Natural killer cell (primary cell): Measurements from ENCODE around the gene EPM2A. TPM values are rescaled to one million over a fixed set of nuclear protein-coding genes. Genes with fewer than 3 reads are reported as not detected.

Experiments
- ATAC-seq, 3 donors: fragments of 150-1000 bp in 2 of 3; fragments of 200-7000 bp in 1 of 3; cut with Tn5 transposase; 1 replicate in 1 of 3; 2 replicates in 2 of 3; pipeline ENCODE4 v1.10.0; 2021; ENCODE audit warnings: mild to moderate bottlenecking in 2 of 3, moderate library complexity in 2 of 3
- DNase-seq, 2 donors: peaks; one replicate each; pipeline versions ENCODE4 v3.0.0 to v3.0.0-alpha.2; 2013 to 2021; ENCODE audit warnings: mixed read lengths in 1 of 2
- H3K27ac ChIP-seq: one replicate; pipeline ENCODE4 v1.5.1; 2013; ENCODE audit warnings: mild to moderate bottlenecking, low read length
- H3K27me3 ChIP-seq: one replicate; pipeline ENCODE4 v1.6.1; 2013; ENCODE audit warnings: low read length; ENCODE audit not compliant: control insufficient read depth, insufficient read depth
- H3K36me3 ChIP-seq: one replicate; pipeline ENCODE4 v1.6.1; 2013; ENCODE audit warnings: low read length; ENCODE audit not compliant: control insufficient read depth, insufficient read depth
- H3K4me1 ChIP-seq: one replicate; pipeline ENCODE4 v1.6.1; 2013; ENCODE audit warnings: low read length; ENCODE audit not compliant: control insufficient read depth, insufficient read depth
- H3K4me3 ChIP-seq: one replicate; pipeline ENCODE4 v1.5.1; 2013; ENCODE audit warnings: low read length
- H3K9me3 ChIP-seq: one replicate; pipeline ENCODE4 v1.6.1; 2013; ENCODE audit warnings: low read length; ENCODE audit not compliant: control insufficient read depth, insufficient read depth
- H3K27ac Mint-ChIP-seq, 2 donors: one replicate each; pipeline ENCODE4 v1.8.0; 2022; ENCODE audit warnings: mild to moderate bottlenecking in 2 of 2, mixed read lengths in 2 of 2, moderate library complexity in 1 of 2
- H3K27me3 Mint-ChIP-seq, 2 donors: one replicate each; pipeline ENCODE4 v1.8.0; 2022; ENCODE audit warnings: low read depth in 2 of 2, mixed read lengths in 2 of 2
- H3K36me3 Mint-ChIP-seq: one replicate; pipeline ENCODE4 v1.8.0; 2022; ENCODE audit warnings: mixed read lengths
- H3K4me1 Mint-ChIP-seq, 2 donors: one replicate each; pipeline ENCODE4 v1.8.0; 2022; ENCODE audit warnings: mixed read lengths in 2 of 2
- H3K4me3 Mint-ChIP-seq: one replicate; pipeline ENCODE4 v1.8.0; 2022; ENCODE audit warnings: mild to moderate bottlenecking, moderate library complexity, mixed read lengths
- H3K9me3 Mint-ChIP-seq, 2 donors: one replicate each; pipeline ENCODE4 v1.8.0; 2022; ENCODE audit warnings: mixed read lengths in 2 of 2
- CTCF ChIP-seq: fragments of 200-600 bp; IDR thresholded peaks from one replicate; pipeline ENCODE4 v1.8.0; 2022; ENCODE audit warnings: antibody characterized with exemption
- WGBS: methylation state at CpG from one replicate; pipeline ENCODE4 v1.1.7; 2013; ENCODE audit warnings: missing lambda C conversion rate; ENCODE audit not compliant: insufficient coverage; 5-methylcytosine and 5-hydroxymethylcytosine counted together
- intact Hi-C: fragments of 100-400 bp; cut with micrococcal nuclease; formaldehyde crosslinking; loops from one replicate; pipeline ENCODE4 v1.14.2; 2022
- total RNA-seq, 4 donors: library from RNA; stranded (reverse); fragments of 120-200 nt in 1 of 4; gene quantifications; one replicate each; pipeline versions ENCODE4 v1.2.3 to v1.2.4, GENCODE V29; 2013 to 2022

Gene EPM2A
- total RNA-seq, 3 donors from 2014 or later (not counting 1 experiment from before 2014, with no cell fraction given) = 5.2 to 6.9 (median 6.7) TPM

DNA sequence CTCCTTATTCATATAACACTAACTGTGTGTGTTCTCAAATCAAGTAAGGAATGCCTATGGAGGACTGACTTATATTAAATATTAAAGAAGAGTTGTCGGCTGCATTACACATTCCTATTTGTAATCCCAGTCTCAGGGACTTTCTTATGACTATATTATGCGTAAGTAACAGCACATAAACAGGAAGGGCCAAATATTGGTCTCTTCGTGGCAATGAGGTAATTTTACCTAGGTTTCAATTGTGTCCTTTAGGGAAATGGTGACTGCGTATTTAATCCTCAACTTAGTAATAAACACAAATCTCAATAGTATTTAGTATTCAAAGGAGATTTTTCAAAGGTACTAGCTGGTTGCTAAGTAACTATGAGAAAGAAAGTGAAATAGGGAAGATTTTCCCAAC is 22.8 kb upstream of the EPM2A start:
- Histone ChIP-seq H3K27ac (no peak overlapping the region), H3K36me3 (no peaks in the 10 kb centered on the region), H3K4me3 (no peak overlapping the region), H3K27me3 (no peaks in the 10 kb centered on the region), H3K4me1 (no peaks in the 10 kb centered on the region), H3K9me3 (no peaks in the 10 kb centered on the region)
- H3K27me3 Mint-ChIP-seq = peaks cover 3 to 7% of the 10 kb centered on the region in 2 donors
- ATAC-seq (no peak), DNase-seq (no peak)
- no peaks in the 10 kb centered on the region for H3K4me1 Mint-ChIP-seq
- intact Hi-C loops = no loop called here
- 100% methylated on average over 1 of the region's 4 CpGs for WGBS
- H3K36me3 Mint-ChIP-seq = no peaks in the 10 kb centered on the region
- H3K4me3 Mint-ChIP-seq = no peak overlapping the region
- no peaks in the 10 kb centered on the region for H3K9me3 Mint-ChIP-seq
- H3K27ac Mint-ChIP-seq = no peak overlapping the region
- no peak for TF ChIP-seq CTCF

GRCh38 chr6:145756170-145756662 is 20.9 kb upstream of the EPM2A start:
- no CpG with 5 or more reads among the region's 1 CpG for WGBS

GRCh38 chr6:145755682-145756081 is 20.4 kb upstream of the EPM2A start:
- H3K27ac Mint-ChIP-seq = no peak overlapping the region
- TF ChIP-seq CTCF = no peak

More at GRCh38 chr6:145756170-145756662, 20.9 kb upstream of the EPM2A start:
- H3K27ac ChIP-seq = no peak overlapping the region
- Mint-ChIP-seq H3K36me3 (no peaks in the 10 kb centered on the region), H3K27ac (no peak overlapping the region), H3K9me3 (no peaks in the 10 kb centered on the region), H3K4me1 (no peaks in the 10 kb centered on the region), H3K27me3 (peaks cover 3 to 7% of the 10 kb centered on the region in 2 donors), H3K4me3 (no peak overlapping the region)
- intact Hi-C loops = no loop called here
- DNase-seq (no peak), ATAC-seq (no peak)
- no peaks in the 10 kb centered on the region for H3K9me3 ChIP-seq
- H3K4me3 ChIP-seq = no peak overlapping the region
- TF ChIP-seq CTCF = no peak
- H3K4me1 ChIP-seq = no peaks in the 10 kb centered on the region
- H3K27me3 ChIP-seq = no peaks in the 10 kb centered on the region
- H3K36me3 ChIP-seq = no peaks in the 10 kb centered on the region

GRCh38 chr6:145752638-145753037 is 17.3 kb upstream of the EPM2A start:
- intact Hi-C loops = no loop called here
- no peaks in the 10 kb centered on the region for H3K4me1 ChIP-seq
- H3K9me3 Mint-ChIP-seq = no peaks in the 10 kb centered on the region
- no peaks in the 10 kb centered on the region for H3K36me3 ChIP-seq
- ATAC-seq (no peak), DNase-seq (no peak)
- H3K27ac ChIP-seq = no peak overlapping the region
- H3K9me3 ChIP-seq = no peaks in the 10 kb centered on the region
- WGBS = 100% methylated on average over 2 of the region's 2 CpGs
- peaks cover 3 to 7% of the 10 kb centered on the region in 2 donors for H3K27me3 Mint-ChIP-seq
- no peaks in the 10 kb centered on the region for H3K27me3 ChIP-seq
- H3K4me1 Mint-ChIP-seq = peaks cover 0 to 5% of the 10 kb centered on the region in 2 donors
- H3K4me3 ChIP-seq = no peak overlapping the region
- no peak overlapping the region for H3K27ac Mint-ChIP-seq
- H3K4me3 Mint-ChIP-seq = no peak overlapping the region
- H3K36me3 Mint-ChIP-seq = no peaks in the 10 kb centered on the region
- TF ChIP-seq CTCF = no peak

More at GRCh38 chr6:145755682-145756081, 20.4 kb upstream of the EPM2A start:
- H3K4me1 Mint-ChIP-seq = no peaks in the 10 kb centered on the region
- no peak overlapping the region for H3K4me3 Mint-ChIP-seq
- peaks cover 3 to 7% of the 10 kb centered on the region in 2 donors for H3K27me3 Mint-ChIP-seq
- no peaks in the 10 kb centered on the region for H3K4me1 ChIP-seq
- ATAC-seq (no peak), DNase-seq (no peak)
- H3K9me3 ChIP-seq = no peaks in the 10 kb centered on the region
- H3K9me3 Mint-ChIP-seq = no peaks in the 10 kb centered on the region
- no peaks in the 10 kb centered on the region for H3K36me3 Mint-ChIP-seq
- H3K27me3 ChIP-seq = no peaks in the 10 kb centered on the region
- intact Hi-C loops = no loop called here
- H3K4me3 ChIP-seq = no peak overlapping the region
- H3K36me3 ChIP-seq = no peaks in the 10 kb centered on the region
- no peak overlapping the region for H3K27ac ChIP-seq
